Liver (tissue), 9 donors: Measurements from ENCODE around the gene APBA2. TPM values are rescaled to one million over a fixed set of nuclear protein-coding genes. Genes with fewer than 3 reads are reported as not detected.

ENCODE experiments used
- DNase-seq: peaks from one replicate; pipeline ENCODE4 v3.0.0-alpha.2; 2017; ENCODE audit warnings: low spot score
- H3K27ac ChIP-seq, 2 donors: one replicate each; pipeline ENCODE4 v1.7.0; 2013; ENCODE audit warnings: inconsistent platforms in 2 of 2, low read length in 2 of 2, control low read depth in 1 of 2, low read depth in 1 of 2, mild to moderate bottlenecking in 1 of 2
- H3K27me3 ChIP-seq, 4 donors: one replicate each; pipeline versions ENCODE4 v1.6.1 to v1.7.0; 2013; ENCODE audit warnings: low read length in 3 of 4, inconsistent platforms in 1 of 4, mild to moderate bottlenecking in 1 of 4, moderate library complexity in 1 of 4; ENCODE audit not compliant: control insufficient read depth in 4 of 4, insufficient read depth in 4 of 4
- H3K36me3 ChIP-seq, 4 donors: one replicate each; pipeline versions ENCODE4 v1.6.1 to v1.7.0; 2013; ENCODE audit warnings: low read length in 3 of 4, mild to moderate bottlenecking in 3 of 4, low read depth in 1 of 4, moderate library complexity in 1 of 4; ENCODE audit not compliant: control insufficient read depth in 4 of 4, insufficient read depth in 3 of 4
- H3K4me1 ChIP-seq, 4 donors: one replicate each; pipeline versions ENCODE4 v1.6.1 to v1.7.0; 2013; ENCODE audit warnings: low read length in 3 of 4, mild to moderate bottlenecking in 3 of 4, moderate library complexity in 1 of 4; ENCODE audit not compliant: control insufficient read depth in 4 of 4, insufficient read depth in 4 of 4
- H3K4me3 ChIP-seq, 3 donors: one replicate each; pipeline versions ENCODE4 v1.6.1 to v1.7.0; 2013; ENCODE audit warnings: low read length in 3 of 3, control low read depth in 1 of 3, low read depth in 1 of 3, mild to moderate bottlenecking in 1 of 3
- H3K9ac ChIP-seq, 2 donors: one replicate each; pipeline ENCODE4 v1.7.0; 2013; ENCODE audit warnings: low read length in 2 of 2, mild to moderate bottlenecking in 2 of 2, moderate library complexity in 2 of 2, control low read depth in 1 of 2, low read depth in 1 of 2
- H3K9me3 ChIP-seq, 4 donors: one replicate each; pipeline versions ENCODE4 v1.6.1 to v1.7.0; 2013; ENCODE audit warnings: low read length in 3 of 4; ENCODE audit not compliant: control insufficient read depth in 4 of 4
- ATF3 ChIP-seq: IDR thresholded peaks from 2 replicates; pipeline ENCODE4 v1.6.1; 2016; ENCODE audit warnings: antibody characterized with exemption
- CTCF ChIP-seq: fragments of 150-350 bp; IDR thresholded peaks from 2 replicates; pipeline ENCODE4 v1.5.1; 2017; ENCODE audit warnings: improper control_type of control experiment, low read depth, low read length; ENCODE audit not compliant: missing input control
- EGR1 ChIP-seq, 2 donors: IDR thresholded peaks; 2 replicates each; pipeline ENCODE4 v1.6.1; 2016 to 2018; ENCODE audit warnings: antibody characterized with exemption in 2 of 2, low read depth in 2 of 2
- FOXA1 ChIP-seq: IDR thresholded peaks from 2 replicates; pipeline ENCODE4 v1.6.1; 2016; ENCODE audit warnings: antibody characterized with exemption
- FOXA2 ChIP-seq: IDR thresholded peaks from 2 replicates; pipeline ENCODE4 v1.6.1; 2016; ENCODE audit warnings: antibody characterized with exemption
- GABPA ChIP-seq, 2 donors: IDR thresholded peaks in 1 of 2; conservative IDR thresholded peaks in 1 of 2; 2 replicates each; pipeline ENCODE4 v1.6.1; 2016; ENCODE audit warnings: antibody characterized with exemption in 2 of 2, mild to moderate bottlenecking in 1 of 2, moderate library complexity in 1 of 2
- HNF4A ChIP-seq, 2 donors: conservative IDR thresholded peaks; 2 replicates each; pipeline ENCODE4 v1.6.1; 2016; ENCODE audit warnings: antibody characterized with exemption in 2 of 2, mild to moderate bottlenecking in 2 of 2
- HNF4G ChIP-seq: IDR thresholded peaks from 2 replicates; pipeline ENCODE4 v1.6.1; 2016; ENCODE audit warnings: antibody characterized with exemption
- JUND ChIP-seq, 2 donors: IDR thresholded peaks; 2 replicates each; pipeline ENCODE4 v1.6.1; 2016; ENCODE audit warnings: antibody characterized with exemption in 2 of 2
- MAX ChIP-seq: IDR thresholded peaks from 2 replicates; pipeline ENCODE4 v1.6.1; 2016; ENCODE audit warnings: antibody characterized with exemption
- NR2F2 ChIP-seq: IDR thresholded peaks from 2 replicates; pipeline ENCODE4 v1.6.1; 2016; ENCODE audit warnings: antibody characterized with exemption
- RAD21 ChIP-seq, 2 donors: IDR thresholded peaks; 2 replicates each; pipeline ENCODE4 v1.6.1; 2016; ENCODE audit warnings: antibody characterized with exemption in 2 of 2, mild to moderate bottlenecking in 2 of 2
- REST ChIP-seq: IDR thresholded peaks from 2 replicates; pipeline ENCODE4 v1.6.1; 2016; ENCODE audit warnings: antibody characterized with exemption, mild to moderate bottlenecking
- RXRA ChIP-seq, 2 donors: IDR thresholded peaks; 2 replicates each; pipeline ENCODE4 v1.6.1; 2017 to 2018; ENCODE audit warnings: antibody characterized with exemption in 2 of 2, mild to moderate bottlenecking in 1 of 2
- SP1 ChIP-seq: IDR thresholded peaks from 2 replicates; pipeline ENCODE4 v1.6.1; 2018; ENCODE audit warnings: antibody characterized with exemption, mild to moderate bottlenecking
- TAF1 ChIP-seq: conservative IDR thresholded peaks from 2 replicates; pipeline ENCODE4 v1.6.1; 2016; ENCODE audit warnings: antibody characterized with exemption, mild to moderate bottlenecking
- YY1 ChIP-seq: IDR thresholded peaks from 2 replicates; pipeline ENCODE4 v1.6.1; 2016; ENCODE audit warnings: antibody characterized with exemption, mild to moderate bottlenecking
- ZBTB33 ChIP-seq: IDR thresholded peaks from 2 replicates; pipeline ENCODE4 v1.6.1; 2016; ENCODE audit warnings: antibody characterized with exemption
- WGBS: extraction: QIAGEN DNeasy Blood & Tissue Kit; methylation state at CpG from one replicate; pipeline ENCODE4 v1.1.7; 2013; 5-methylcytosine and 5-hydroxymethylcytosine counted together
- polyA plus RNA-seq, 2 donors: library from polyadenylated mRNA; stranded (reverse) in 1 of 2; unstranded in 1 of 2; fragments of 200-250 nt in 1 of 2; fragments of >200 nt in 1 of 2; fragmentation: Nextera tagmentation in 1 of 2; extraction: Ambion mirVana in 1 of 2; gene quantifications; one replicate each; pipeline versions ENCODE4 v1.2.1 to v1.2.3, GENCODE V29; 2013 to 2015
- total RNA-seq, 2 donors: library from RNA; depleted of rRNA; stranded (reverse); fragments of >200 nt; gene quantifications; one replicate each; pipeline ENCODE4 v1.2.3, GENCODE V29; 2014
- donor health status: healthy.
- donor health status: healthy.
- donor health status: healthy.
- donor health status: healthy.
- donor health status: healthy.

APBA2 gene
- total and polyA plus RNA-seq, 4 donors, result 0.38 to 2.9 (median 1.7) TPM

GRCh38 chr15:28919679-28920655 lies 34.2 kb downstream of the APBA2 start:
- WGBS, result 86% methylated on average over 13 of the region's 13 CpGs
- Histone ChIP-seq H3K4me1 (no peaks in the 10 kb centered on the region), H3K27ac (no peak overlapping the region), H3K9ac (no peak overlapping the region), H3K9me3 (no peaks in the 10 kb centered on the region), H3K4me3 (no peak overlapping the region), H3K36me3 (no peaks in the 10 kb centered on the region), H3K27me3 (no peaks in the 10 kb centered on the region)
- TF ChIP-seq RXRA (IDR thresholded peaks at IDR 0.05) (no peak), TAF1 (no peak)
- no peak for DNase-seq

- Histone ChIP-seq H3K9me3 (no peaks in the 10 kb centered on the region), H3K4me1 (no peaks in the 10 kb centered on the region), H3K4me3 (no peak overlapping the region), H3K9ac (no peak overlapping the region), H3K27ac (no peak overlapping the region), H3K27me3 (no peaks in the 10 kb centered on the region), H3K36me3 (no peaks in the 10 kb centered on the region)
- WGBS, result 61% methylated on average over 5 of the region's 5 CpGs
- no peak for DNase-seq
- TF ChIP-seq MAX, result no peak
- TF ChIP-seq HNF4A (conservative IDR thresholded peaks at IDR 0.05), result no peak
- TF ChIP-seq REST, result no peak
- TF ChIP-seq FOXA1, result no peak
- no peak for TF ChIP-seq EGR1 (IDR thresholded peaks at IDR 0.05; ENCODE audit: low read depth in 2 of 2)
- no peak for TF ChIP-seq RXRA (IDR thresholded peaks at IDR 0.05)
- TF ChIP-seq RAD21 (IDR thresholded peaks at IDR 0.05), result no peak
- no peak for TF ChIP-seq ATF3
- no peak for TF ChIP-seq FOXA2
- TF ChIP-seq JUND (IDR thresholded peaks at IDR 0.05), result no peak
- no peak for TF ChIP-seq HNF4G
- TF ChIP-seq YY1, result no peak
- TF ChIP-seq ZBTB33, result no peak
- TF ChIP-seq CTCF, result no peak
- TF ChIP-seq NR2F2, result no peak
- no peak for TF ChIP-seq TAF1
- TF ChIP-seq SP1, result no peak
- TF ChIP-seq GABPA (IDR thresholded peaks at IDR 0.05 in 1 of 2, conservative IDR thresholded peaks at IDR 0.05 in 1 of 2), result no peak
Observed at GRCh38 chr15:28920781-28921331, 35.1 kb downstream of the APBA2 start.
